Stimulated activated CD4-positive, alpha-beta T cell treated with anti-CD3 and anti-CD28 coated beads, Interleukin-12 subunit alpha, Interleukin-12 subunit beta, amount 100 ng/mL, for 48 hours (primary cell): ENCODE data around the gene DDX43.
"Not testable (repeated sequence)": the region's sequence is repeated elsewhere in the genome, so short reads cannot be mapped to it uniquely, and the experiment has no call there.

ENCODE experiments used
- DNase-seq, 3 donors: peaks; one replicate each; pipeline ENCODE4 v3.0.0-alpha.2; 2020; ENCODE audit warnings: low read depth in 2 of 3, low spot score in 1 of 3

The DDX43 gene

DNA sequence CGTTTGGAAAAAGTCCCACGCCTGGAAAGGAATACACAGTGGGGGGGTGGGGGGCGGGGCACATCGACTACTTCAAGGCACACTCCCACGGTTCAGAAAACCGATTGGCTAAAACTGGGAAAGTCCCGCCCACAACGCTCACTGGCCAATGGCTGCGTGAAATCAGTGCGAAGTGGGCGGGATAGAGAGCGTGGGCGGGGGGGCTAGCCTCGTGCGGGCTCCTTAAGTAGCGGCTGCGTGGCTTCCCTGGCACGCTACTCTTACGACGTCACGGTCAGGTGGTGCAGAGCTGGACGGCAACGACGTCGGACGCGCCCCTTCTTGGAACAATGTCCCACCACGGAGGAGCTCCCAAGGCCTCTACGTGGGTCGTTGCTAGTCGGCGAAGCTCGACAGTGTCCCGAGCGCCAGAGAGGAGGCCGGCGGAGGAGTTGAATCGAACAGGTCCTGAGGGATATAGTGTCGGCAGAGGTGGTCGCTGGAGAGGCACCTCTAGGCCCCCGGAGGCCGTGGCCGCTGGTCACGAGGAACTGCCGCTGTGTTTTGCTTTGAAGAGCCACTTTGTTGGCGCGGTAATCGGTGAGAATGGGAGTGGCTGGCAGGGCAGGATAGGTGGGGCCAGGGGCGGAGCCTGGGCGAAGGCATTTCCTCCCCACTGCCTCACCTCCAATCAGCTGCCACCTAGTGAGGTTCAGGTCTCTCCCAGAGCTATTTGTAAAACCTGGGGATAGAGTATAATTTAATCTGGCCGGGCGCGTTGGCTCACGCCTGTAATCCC is at the start of gene DDX43:
Gene DDX43 (plus strand): TSS at position 252 of the 778 bp plus-strand sequence. CDS start 78 bp downstream, at position 330.
- peak in 2 of 3 donors; percentile 6 to 9 for DNase-seq

- no peak for DNase-seq
Measured at GRCh38 chr6:73348550-73349204, 46.0 kb upstream of the DDX43 start.

- no peak for DNase-seq
Measured at GRCh38 chr6:73349311-73349710, 45.3 kb upstream of the DDX43 start.

DNA sequence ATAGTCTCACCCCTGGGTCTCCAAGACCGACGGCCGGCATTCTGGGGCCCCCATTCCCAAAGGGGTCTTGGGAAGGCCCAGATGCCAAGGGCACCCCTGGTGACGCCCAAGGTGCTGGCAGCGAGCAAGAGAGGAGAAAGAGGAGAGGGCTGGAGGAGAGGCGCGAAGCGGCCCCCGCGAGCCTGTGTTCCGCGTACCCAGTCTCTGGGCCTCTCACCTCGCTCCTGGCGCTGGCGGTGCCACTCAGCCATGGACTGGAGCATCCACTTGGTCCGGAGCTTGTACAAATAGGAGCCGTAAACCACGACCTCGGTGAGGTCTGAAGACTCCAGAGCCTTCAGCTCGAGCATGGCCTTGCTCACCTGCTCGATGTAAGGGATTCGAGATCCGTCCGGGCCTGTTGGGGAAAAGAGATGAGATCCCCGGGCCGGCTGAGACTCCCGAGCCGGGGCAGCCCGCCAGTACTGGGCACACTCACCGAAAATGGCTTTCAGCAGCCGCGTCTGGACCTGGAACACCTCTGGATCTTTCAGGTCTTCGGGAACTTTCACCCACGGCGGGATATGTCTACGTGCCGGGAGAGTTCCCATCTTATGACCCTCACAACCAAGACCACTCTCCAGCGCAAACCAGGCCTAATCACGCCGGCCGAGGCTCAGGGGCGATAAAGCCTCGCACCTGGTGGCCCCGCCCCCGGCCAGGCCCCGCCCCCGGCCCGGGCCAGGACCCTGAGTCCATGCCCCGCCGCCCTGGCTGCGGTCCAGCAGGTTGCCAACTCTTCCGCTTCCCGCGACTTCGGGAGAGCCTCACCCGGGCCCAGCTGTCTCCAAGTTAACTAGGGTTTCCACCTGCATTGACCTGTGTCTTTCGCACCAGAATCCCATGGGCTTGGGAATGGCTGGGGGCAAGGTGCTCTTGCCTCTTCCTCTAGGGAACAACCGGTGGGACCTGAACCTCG is 40.7 kb upstream of the DDX43 start, which contains the start of gene DPPA5:
Gene DPPA5 (minus strand): TSS at position 641 of the 958 bp plus-strand sequence. CDS start 51 bp downstream, at position 590.
- DNase-seq = no peak

- DNase-seq = no peak
Measured at GRCh38 chr6:73362358-73362757, 32.3 kb upstream of the DDX43 start, which contains the start of gene KHDC3L. KHDC3L (plus strand) TSS chr6:73362658; CDS start chr6:73362730, 72 bp downstream.

DNA sequence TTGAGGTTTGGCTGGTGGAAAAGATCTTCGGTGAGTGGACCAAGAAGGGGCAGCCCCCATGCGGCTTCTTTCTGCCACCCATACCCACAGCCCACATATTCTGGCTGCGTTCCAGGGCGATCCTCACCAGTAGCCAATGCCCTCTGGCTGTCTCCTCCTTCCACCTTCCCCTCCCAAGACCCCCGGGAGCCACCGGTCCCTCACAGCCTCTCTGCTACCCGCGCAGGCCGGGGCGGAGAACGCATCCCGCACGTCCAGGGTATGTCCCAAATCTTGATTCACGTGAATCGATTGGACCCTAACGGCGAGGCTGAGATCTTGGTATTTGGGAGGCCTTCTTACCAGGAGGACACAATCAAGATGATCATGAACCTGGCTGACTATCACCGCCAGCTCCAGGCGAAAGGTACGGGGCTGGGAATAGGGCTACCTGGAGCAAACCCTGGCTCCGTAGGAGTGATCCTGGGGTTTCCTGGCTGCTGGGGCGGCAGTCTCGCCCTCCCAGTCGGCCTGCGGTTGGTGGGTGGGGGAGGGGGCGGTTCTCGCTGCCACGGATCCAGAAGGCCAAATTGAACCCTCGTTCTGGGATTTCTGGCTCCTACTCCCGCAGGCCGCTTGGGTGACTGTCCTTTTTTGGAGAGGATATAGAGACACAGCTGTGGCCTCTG is 31.6 kb upstream of the DDX43 start:
- DNase-seq = no peak

- DNase-seq = no peak
Measured at GRCh38 chr6:73363537-73363875, 31.1 kb upstream of the DDX43 start.

- DNase-seq = no peak
Measured at GRCh38 chr6:73364121-73364520, 30.5 kb upstream of the DDX43 start.

DNA sequence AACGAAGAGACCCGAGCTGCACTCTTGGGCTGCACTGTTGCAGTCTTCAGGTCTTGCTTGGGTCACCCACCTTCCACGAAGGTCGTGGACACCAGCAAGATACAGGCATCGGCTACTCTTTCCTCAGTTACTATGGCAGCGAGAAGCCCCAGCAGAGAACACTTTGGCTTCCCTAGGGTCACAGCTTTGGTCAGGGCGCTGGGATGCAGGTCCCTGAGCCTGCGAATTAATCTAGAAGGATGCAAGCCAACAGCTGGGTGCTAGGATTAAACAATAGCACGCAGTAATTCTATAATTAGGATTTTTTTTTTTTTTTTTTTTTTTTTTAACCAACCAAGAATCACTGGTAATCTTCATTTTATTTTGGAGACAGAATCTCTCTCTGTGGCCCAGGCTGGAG is 30.1 kb upstream of the DDX43 start:
- no peak for DNase-seq

DNA sequence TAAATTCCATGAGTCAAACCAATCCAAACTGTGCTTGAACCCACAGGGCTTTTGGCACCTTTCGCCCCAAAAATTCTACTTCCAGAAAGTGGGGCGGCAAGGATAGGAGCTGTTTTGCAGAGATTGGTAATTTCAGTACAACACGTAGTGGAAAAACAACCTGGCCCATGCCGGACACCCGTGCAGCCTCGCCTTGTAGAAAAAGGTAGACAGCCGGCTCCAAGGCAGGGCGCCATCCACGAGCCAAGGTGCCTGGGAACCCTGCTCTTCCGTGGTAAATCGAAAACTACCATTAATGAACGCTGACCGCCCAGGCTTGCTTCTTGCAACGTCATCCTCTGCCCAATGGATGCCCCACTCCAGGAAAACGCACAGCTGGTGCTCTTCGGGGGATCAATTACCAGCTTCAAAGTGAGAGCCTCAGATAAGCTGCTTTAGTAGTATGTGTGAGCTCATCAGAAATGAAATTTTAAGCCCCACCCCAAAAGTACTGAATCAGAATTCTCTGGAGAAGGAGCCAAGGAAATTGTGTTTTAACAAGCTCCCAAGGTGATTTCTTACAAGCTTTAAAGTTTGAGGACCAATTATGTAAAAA is 26.8 kb upstream of the DDX43 start:
- DNase-seq = no peak

GRCh38 chr6:73368675-73369074 is 26.0 kb upstream of the DDX43 start:
- no peak for DNase-seq

GRCh38 chr6:73369157-73369556 is 25.5 kb upstream of the DDX43 start:
- no peak for DNase-seq

- DNase-seq = no peak
Measured at GRCh38 chr6:73369563-73369962, 25.1 kb upstream of the DDX43 start, which contains the start of gene OOEP. OOEP (minus strand) TSS chr6:73369897; CDS start chr6:73369792, 105 bp downstream.

GRCh38 chr6:73371984-73372383 is 22.6 kb upstream of the DDX43 start:
- DNase-seq = no peak

DNA sequence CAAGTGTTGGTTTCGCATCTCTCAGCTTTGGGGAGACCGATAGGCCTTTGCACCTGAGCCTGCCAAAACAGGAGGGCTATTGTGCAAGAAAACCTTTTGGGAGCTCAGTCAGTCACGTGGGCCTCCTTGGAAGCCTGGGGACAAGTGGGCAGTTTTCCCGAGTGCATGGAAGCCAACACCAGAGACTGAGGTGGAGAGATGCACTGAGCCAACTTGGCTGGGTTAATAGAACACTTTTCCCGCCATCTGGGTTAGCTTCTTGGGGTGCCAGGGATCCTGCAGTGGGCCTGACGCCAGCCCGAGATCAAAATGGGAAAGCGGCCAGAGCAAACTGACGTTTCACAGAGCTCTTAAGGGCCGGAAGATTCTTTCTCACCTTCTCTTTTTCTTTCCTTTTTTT is 22.1 kb upstream of the DDX43 start:
- no peak for DNase-seq

DNA sequence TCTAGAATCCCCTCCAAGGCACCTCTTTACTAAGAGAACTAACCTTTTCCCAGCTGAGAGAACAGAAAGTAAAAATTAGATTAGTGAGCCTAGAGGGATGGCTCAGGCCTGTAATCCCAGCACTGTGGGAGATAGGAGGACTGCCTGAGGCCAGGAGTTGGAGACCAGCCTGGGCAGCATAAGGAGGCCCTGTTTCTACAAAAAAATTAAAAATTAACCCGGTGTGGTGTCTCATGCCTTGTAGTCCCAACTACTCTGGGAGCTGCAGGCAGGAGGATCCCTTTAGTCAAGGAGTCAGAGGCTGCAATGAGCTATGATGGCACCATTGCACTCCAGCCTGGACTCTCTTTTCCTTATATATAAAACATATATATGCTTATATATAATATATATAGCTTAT is 19.4 kb upstream of the DDX43 start:
- DNase-seq = no peak

- DNase-seq = no peak
Measured at GRCh38 chr6:73377225-73377624, 17.4 kb upstream of the DDX43 start.

GRCh38 chr6:73381531-73381930 is 13.1 kb upstream of the DDX43 start:
- DNase-seq = not testable (repeated sequence)

DNA sequence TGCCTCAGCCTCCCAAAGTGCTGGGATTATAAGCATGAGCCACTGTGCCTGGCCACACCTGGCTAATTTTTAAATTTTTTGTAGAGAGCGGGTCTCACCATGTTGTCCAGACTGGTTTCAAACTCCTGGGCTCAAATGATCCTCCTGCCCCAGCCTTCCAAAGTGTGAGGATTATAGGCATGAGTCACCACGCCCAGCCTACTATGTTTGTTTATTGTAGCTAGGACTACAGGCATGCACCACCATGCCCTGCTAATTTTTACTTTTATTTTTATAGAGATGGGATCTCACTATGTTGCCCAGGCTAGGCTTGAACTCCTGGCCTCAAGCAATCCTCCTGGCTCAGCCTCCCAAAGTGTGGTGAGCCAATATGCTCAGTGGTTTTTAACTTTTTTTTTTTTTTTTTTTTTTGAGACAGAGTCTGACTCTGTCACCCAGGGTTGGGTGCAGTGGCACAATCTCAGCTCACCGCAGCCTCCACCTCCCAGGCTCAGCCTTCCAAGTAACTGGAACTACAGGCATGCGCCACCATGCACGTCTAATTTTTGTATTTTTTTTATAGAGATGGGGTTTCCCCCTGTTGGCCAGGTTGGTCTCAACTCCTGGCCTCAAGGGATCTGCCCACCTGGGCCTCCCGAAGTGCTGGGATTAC is 12.0 kb upstream of the DDX43 start:
- no peak for DNase-seq

DNA sequence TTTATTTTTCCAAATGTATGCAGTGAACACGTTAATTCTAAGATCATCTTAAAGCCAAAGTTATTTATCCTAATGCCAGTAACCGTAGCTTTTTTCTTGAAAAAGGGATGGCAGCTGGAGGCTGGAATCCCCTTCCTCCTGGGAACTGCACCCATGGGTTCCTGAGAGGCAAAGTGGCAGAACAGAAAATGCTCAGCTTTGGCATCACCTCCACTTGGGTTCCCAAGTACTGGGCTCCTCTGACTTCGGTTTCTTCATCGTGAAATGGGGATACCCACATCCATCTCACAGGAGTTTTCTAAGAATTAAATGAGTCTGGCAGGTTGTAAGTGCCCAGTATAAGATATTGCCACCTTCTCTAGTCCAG is 6.2 kb upstream of the DDX43 start:
- DNase-seq = no peak
